Activated CD8-positive, alpha-beta memory T cell treated with anti-CD3 and anti-CD28 coated beads for 24 hours (primary cell): ENCODE data around the gene LCE2A.

ENCODE experiments used
- DNase-seq: peaks from one replicate; pipeline ENCODE4 v3.0.0-alpha.2; 2020

The LCE2A gene

DNA sequence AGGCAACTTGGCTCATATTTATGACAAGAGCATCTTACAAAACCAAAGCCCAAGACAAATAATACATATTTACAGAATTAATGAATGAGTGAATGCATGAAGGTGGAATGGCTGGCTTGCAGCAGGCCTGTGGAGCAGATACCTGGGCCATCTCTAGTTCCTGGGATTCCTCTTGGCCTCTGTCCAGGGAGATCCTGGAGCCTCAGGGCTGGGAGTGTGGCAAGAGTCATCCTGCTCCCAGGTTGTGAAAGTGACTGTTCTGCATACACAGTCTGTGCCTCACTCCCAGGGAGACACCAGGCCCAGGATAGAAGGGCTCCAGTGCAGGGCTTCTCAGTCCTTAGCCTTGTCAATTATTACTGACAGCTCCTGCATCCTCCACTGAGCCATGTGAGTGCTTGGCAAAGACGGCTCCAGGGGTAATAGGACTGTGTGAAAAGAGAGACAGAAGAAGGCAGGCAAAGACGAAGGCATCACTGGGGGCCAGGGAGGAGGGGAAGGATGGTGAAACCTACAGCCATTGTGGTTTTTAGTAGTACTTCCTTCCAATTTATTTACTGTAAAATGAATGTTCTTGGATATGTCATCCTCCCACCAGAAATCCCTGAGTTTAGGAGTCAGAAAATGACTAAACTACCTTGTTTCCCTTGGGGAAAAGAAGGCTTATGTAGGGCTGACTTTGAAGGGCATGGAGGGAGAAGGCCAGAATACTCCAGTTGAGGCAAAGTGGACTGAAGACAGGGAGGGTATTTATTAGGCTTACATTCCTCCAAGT is 45.4 kb downstream of the LCE2A start:
- no peak for DNase-seq

DNA sequence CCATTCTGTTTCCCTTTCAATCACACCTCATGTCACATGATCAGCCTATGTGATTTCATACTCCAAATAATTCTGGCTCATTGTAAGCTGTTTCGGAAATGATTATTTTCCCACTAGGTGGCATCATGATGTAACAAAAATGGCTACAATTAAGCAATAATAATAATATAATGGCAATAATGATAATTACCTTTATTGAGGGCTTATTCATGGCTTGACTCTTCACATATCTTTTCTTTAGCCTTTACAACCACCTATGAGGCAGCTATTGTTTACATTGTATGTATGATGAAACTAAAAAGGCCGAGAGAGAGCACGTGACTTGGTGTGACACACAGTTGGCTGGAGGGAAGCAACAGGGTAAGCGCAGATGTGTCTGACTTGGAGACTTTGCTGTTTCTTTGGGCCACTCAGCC is 47.2 kb downstream of the LCE2A start:
- no peak for DNase-seq

DNA sequence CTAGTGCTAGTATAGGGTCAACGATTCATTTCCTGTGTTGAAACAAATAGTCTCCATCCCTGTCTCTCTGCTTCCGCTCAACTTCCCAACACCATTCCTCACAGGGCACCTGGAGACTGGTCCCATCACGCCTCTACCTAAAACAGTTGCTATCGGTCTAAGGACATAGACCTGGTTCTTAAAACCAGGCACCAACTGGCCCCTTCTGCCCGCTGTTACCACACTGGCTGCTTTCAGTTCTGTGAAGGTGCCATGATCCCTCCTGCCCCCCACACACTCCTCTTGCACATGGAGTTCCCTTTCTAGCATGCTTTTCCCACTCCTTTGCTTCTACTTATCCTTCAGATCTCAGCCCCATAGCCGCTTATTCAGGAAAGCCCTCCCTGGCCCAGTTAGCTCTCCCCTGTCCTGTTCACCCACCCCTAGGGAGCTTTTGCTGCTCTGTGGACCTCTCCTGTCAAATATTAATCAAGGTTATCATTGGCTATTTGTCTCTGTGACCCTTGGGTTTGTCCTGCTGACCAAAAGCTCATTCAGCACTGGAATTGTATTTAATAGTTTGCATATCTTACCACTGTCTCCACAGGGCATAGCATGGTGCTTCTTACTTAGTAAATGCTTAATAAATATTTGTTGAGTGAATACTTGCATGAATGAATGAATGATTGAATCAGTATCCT is 47.8 kb downstream of the LCE2A start:
- DNase-seq, result no peak

DNA sequence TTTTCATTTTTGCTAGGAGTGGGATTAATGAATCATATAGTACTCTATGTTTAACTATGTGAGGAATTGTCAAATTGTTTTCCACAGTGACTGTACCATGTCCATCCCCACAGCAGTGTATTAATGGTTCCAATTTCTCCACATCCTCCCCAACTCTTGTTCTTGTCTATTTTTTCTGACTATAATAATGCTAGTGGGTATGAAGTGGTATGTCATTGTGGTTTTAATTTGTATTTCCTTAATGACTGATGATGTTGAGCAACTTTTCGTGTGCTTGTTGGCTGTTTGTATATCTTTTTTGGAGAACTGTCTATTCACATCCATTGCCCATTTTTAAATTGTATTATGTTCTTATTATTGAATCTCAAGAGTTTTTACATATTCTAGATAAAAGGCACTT is 49.7 kb downstream of the LCE2A start:
- no peak for DNase-seq
